GM23338 (cell line): ENCODE data around the gene FAXDC2. TPM values are rescaled to one million over a fixed set of nuclear protein-coding genes. Genes with fewer than 3 reads are reported as not detected.

Source experiments
- ATAC-seq: fragments of 200-7000 bp; cut with Tn5 transposase; 3 replicates; pipeline ENCODE4 v1.9.1; 2020
- DNase-seq: peaks from one replicate; pipeline ENCODE4 v3.0.0-alpha.2; 2015; ENCODE audit warnings: low spot score
- H2AFZ ChIP-seq: fragments of 200-600 bp; sonication (generic); 2 replicates; pipeline ENCODE4 v1.8.0; 2016; ENCODE audit warnings: antibody characterized with exemption, mild to moderate bottlenecking, moderate library complexity
- H3F3A ChIP-seq: fragments of 200-600 bp; sonication (generic); replicated peaks from 2 replicates; pipeline ENCODE4 v1.8.0; 2017; ENCODE audit warnings: antibody characterized with exemption, mixed run types, low read depth
- H3K27ac ChIP-seq: fragments of 200-600 bp; sonication (generic); 2 replicates; pipeline ENCODE4 v1.6.1; 2016; ENCODE audit warnings: low read depth
- H3K27me3 ChIP-seq: fragments of 200-600 bp; sonication (generic); 2 replicates; pipeline ENCODE4 v1.8.0; 2016; ENCODE audit warnings: mild to moderate bottlenecking, mixed run types, moderate library complexity; ENCODE audit not compliant: insufficient read depth
- H3K36me3 ChIP-seq: fragments of 200-600 bp; sonication (generic); 2 replicates; pipeline ENCODE4 v1.8.0; 2016; ENCODE audit warnings: mild to moderate bottlenecking; ENCODE audit not compliant: insufficient read depth
- H3K4me1 ChIP-seq: fragments of 200-600 bp; sonication (generic); 2 replicates; pipeline ENCODE4 v1.8.0; 2016; ENCODE audit warnings: mild to moderate bottlenecking, moderate library complexity; ENCODE audit not compliant: insufficient read depth
- H3K4me2 ChIP-seq: fragments of 200-600 bp; sonication (generic); 2 replicates; pipeline ENCODE4 v1.7.1; 2017; ENCODE audit warnings: mixed run types
- H3K4me3 ChIP-seq: fragments of 200-600 bp; sonication (generic); 2 replicates; pipeline ENCODE4 v1.6.1; 2016; ENCODE audit warnings: mixed run types
- H3K79me2 ChIP-seq: fragments of 200-600 bp; sonication (generic); replicated peaks from 2 replicates; pipeline ENCODE4 v1.8.0; 2017; ENCODE audit warnings: mild to moderate bottlenecking; ENCODE audit not compliant: insufficient read depth
- H3K9me2 ChIP-seq: fragments of 200-600 bp; sonication (generic); 2 replicates; pipeline ENCODE4 v1.8.0; 2017; ENCODE audit not compliant: insufficient read depth
- H4K20me1 ChIP-seq: fragments of 200-600 bp; sonication (generic); replicated peaks from 2 replicates; pipeline ENCODE4 v1.8.0; 2017; ENCODE audit warnings: mild to moderate bottlenecking; ENCODE audit not compliant: insufficient read depth
- H3K27ac Mint-ChIP-seq: 2 replicates; pipeline ENCODE4 v1.8.0; 2020; ENCODE audit warnings: inconsistent platforms, mild to moderate bottlenecking, moderate library complexity, mixed read lengths
- H3K27me3 Mint-ChIP-seq: 3 replicates; pipeline ENCODE4 v1.8.0; 2022; ENCODE audit warnings: low read depth, mild to moderate bottlenecking, moderate library complexity, mixed read lengths, inconsistent platforms; ENCODE audit not compliant: insufficient read depth, poor library complexity
- H3K36me3 Mint-ChIP-seq: 3 replicates; pipeline ENCODE4 v1.8.0; 2021; ENCODE audit warnings: low read depth, mild to moderate bottlenecking, inconsistent platforms, moderate library complexity, mixed read lengths
- H3K4me1 Mint-ChIP-seq: 3 replicates; pipeline ENCODE4 v1.8.0; 2020; ENCODE audit warnings: mild to moderate bottlenecking, inconsistent platforms, mixed read lengths
- H3K4me3 Mint-ChIP-seq: 3 replicates; pipeline ENCODE4 v1.8.0; 2021; ENCODE audit warnings: moderate library complexity, mild to moderate bottlenecking, inconsistent platforms, mixed read lengths
- H3K9me3 Mint-ChIP-seq: 3 replicates; pipeline ENCODE4 v1.8.0; 2020; ENCODE audit warnings: moderate library complexity, mild to moderate bottlenecking, inconsistent platforms, mixed read lengths
- CTCF ChIP-seq, 2 experiments: fragments of 200-600 bp in 1 of 2; sonication (generic) in 1 of 2; conservative IDR thresholded peaks; 2 replicates each; pipeline versions ENCODE4 v1.5.1 to v1.6.1; 2016 to 2017; ENCODE audit warnings: antibody characterized with exemption in 2 of 2, low read depth in 2 of 2, mild to moderate bottlenecking in 2 of 2, moderate library complexity in 1 of 2
- ETS1 ChIP-seq: IDR thresholded peaks from 2 replicates; pipeline ENCODE4 v1.6.1; 2016; ENCODE audit warnings: antibody characterized with exemption
- EZH2phosphoT487 ChIP-seq: fragments of 200-600 bp; sonication (generic); IDR thresholded peaks from one replicate; pipeline ENCODE4 v1.8.1; 2018; ENCODE audit warnings: antibody characterized with exemption; ENCODE audit not compliant: unreplicated experiment
- NANOG ChIP-seq: IDR thresholded peaks from 2 replicates; pipeline ENCODE4 v1.6.1; 2016; ENCODE audit warnings: antibody characterized with exemption, borderline replicate concordance
- polyA plus RNA-seq: library from polyadenylated mRNA; unstranded; fragments of >200 nt; fragmentation: Nextera tagmentation; extraction: Ambion mirVana; gene quantifications from 2 replicates; pipeline ENCODE4 v1.2.1, GENCODE V29; 2016
- total RNA-seq: library from RNA; depleted of rRNA; stranded (reverse); fragments of >200 nt; shearing (Covaris generic); gene quantifications from 2 replicates; pipeline ENCODE4 v1.2.3, GENCODE V29; 2014
- TF ChIP-seq, protein P1 (sequence below): fragments of 250-450 bp; sonication (Bioruptor Pico); IDR thresholded peaks from 2 replicates; pipeline ENCODE4 v1.5.0; 2020; ENCODE audit warnings: mild to moderate bottlenecking, moderate library complexity

Gene FAXDC2
- total and polyA plus RNA-seq, 2 experiments from 2014 or later = 4.0 to 4.6 TPM

- TF ChIP-seq, protein P1, sequence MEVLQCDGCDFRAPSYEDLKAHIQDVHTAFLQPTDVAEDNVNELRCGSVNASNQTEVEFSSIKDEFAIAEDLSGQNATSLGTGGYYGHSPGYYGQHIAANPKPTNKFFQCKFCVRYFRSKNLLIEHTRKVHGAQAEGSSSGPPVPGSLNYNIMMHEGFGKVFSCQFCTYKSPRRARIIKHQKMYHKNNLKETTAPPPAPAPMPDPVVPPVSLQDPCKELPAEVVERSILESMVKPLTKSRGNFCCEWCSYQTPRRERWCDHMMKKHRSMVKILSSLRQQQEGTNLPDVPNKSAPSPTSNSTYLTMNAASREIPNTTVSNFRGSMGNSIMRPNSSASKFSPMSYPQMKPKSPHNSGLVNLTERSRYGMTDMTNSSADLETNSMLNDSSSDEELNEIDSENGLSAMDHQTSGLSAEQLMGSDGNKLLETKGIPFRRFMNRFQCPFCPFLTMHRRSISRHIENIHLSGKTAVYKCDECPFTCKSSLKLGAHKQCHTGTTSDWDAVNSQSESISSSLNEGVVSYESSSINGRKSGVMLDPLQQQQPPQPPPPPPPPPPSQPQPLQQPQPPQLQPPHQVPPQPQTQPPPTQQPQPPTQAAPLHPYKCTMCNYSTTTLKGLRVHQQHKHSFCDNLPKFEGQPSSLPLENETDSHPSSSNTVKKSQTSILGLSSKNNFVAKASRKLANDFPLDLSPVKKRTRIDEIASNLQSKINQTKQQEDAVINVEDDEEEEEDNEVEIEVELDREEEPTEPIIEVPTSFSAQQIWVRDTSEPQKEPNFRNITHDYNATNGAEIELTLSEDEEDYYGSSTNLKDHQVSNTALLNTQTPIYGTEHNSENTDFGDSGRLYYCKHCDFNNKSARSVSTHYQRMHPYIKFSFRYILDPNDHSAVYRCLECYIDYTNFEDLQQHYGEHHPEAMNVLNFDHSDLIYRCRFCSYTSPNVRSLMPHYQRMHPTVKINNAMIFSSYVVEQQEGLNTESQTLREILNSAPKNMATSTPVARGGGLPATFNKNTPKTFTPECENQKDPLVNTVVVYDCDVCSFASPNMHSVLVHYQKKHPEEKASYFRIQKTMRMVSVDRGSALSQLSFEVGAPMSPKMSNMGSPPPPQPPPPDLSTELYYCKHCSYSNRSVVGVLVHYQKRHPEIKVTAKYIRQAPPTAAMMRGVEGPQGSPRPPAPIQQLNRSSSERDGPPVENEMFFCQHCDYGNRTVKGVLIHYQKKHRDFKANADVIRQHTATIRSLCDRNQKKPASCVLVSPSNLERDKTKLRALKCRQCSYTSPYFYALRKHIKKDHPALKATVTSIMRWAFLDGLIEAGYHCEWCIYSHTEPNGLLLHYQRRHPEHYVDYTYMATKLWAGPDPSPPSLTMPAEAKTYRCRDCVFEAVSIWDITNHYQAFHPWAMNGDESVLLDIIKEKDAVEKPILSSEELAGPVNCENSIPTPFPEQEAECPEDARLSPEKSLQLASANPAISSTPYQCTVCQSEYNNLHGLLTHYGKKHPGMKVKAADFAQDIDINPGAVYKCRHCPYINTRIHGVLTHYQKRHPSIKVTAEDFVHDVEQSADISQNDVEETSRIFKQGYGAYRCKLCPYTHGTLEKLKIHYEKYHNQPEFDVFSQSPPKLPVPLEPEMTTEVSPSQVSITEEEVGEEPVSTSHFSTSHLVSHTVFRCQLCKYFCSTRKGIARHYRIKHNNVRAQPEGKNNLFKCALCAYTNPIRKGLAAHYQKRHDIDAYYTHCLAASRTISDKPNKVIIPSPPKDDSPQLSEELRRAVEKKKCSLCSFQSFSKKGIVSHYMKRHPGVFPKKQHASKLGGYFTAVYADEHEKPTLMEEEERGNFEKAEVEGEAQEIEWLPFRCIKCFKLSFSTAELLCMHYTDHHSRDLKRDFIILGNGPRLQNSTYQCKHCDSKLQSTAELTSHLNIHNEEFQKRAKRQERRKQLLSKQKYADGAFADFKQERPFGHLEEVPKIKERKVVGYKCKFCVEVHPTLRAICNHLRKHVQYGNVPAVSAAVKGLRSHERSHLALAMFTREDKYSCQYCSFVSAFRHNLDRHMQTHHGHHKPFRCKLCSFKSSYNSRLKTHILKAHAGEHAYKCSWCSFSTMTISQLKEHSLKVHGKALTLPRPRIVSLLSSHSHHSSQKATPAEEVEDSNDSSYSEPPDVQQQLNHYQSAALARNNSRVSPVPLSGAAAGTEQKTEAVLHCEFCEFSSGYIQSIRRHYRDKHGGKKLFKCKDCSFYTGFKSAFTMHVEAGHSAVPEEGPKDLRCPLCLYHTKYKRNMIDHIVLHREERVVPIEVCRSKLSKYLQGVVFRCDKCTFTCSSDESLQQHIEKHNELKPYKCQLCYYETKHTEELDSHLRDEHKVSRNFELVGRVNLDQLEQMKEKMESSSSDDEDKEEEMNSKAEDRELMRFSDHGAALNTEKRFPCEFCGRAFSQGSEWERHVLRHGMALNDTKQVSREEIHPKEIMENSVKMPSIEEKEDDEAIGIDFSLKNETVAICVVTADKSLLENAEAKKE (CRISPR knock-in tag) = no peak
- TF ChIP-seq EZH2phosphoT487 = no peak
These were observed 49.7 kb upstream of the FAXDC2 start (continued) for GRCh38 chr5:154900066-154900465.

GRCh38 chr5:154899151-154899816 is 48.9 kb upstream of the FAXDC2 start:
- no peaks in the 10 kb centered on the region for H3K27me3 Mint-ChIP-seq
- no peak overlapping the region for H3K4me3 Mint-ChIP-seq
- no peak for DNase-seq
- H3K27ac Mint-ChIP-seq = no peak overlapping the region
- H3K4me3 ChIP-seq = no peak overlapping the region
- H3K4me1 Mint-ChIP-seq = no peaks in the 10 kb centered on the region
- no peaks in the 10 kb centered on the region for H3K9me3 Mint-ChIP-seq
- H3K9me2 ChIP-seq = no peaks in the 10 kb centered on the region
- no peaks in the 10 kb centered on the region for H3F3A ChIP-seq
- no peaks in the 10 kb centered on the region for H3K4me1 ChIP-seq
- ATAC-seq = no peak
- H3K27ac ChIP-seq = no peak overlapping the region
- H3K79me2 ChIP-seq = no peaks in the 10 kb centered on the region
- no peak overlapping the region for H2AFZ ChIP-seq
- H4K20me1 ChIP-seq = no peaks in the 10 kb centered on the region; the same call in 1 of the 2 replicates
- no peak overlapping the region for H3K4me2 ChIP-seq
- no peaks in the 10 kb centered on the region for H3K27me3 ChIP-seq
- peaks cover 77% of the 10 kb centered on the region for H3K36me3 ChIP-seq
- peaks cover 86% of the 10 kb centered on the region for H3K36me3 Mint-ChIP-seq
- TF ChIP-seq ETS1 = no peak
- TF ChIP-seq, protein P1 (CRISPR knock-in tag) = no peak
- no peak for TF ChIP-seq CTCF (conservative IDR thresholded peaks at IDR 0.05; ENCODE audit: low read depth in 2 of 2)
- TF ChIP-seq NANOG = no peak
